Naive thymus-derived CD8-positive, alpha-beta T cell (primary cell): Measurements from ENCODE around the gene RFPL4A. TPM values are rescaled to one million over a fixed set of nuclear protein-coding genes. Genes with fewer than 3 reads are reported as not detected.
"Not testable (repeated sequence)": the region's sequence is repeated elsewhere in the genome, so short reads cannot be mapped to it uniquely, and the experiment has no call there.

Source experiments
- ATAC-seq, 2 donors: fragments of 150-1000 bp; cut with Tn5 transposase in 1 of 2; sonication (Bioruptor Pico), chemical (Tn5 transposase) in 1 of 2; 1 replicate in 1 of 2; 2 replicates in 1 of 2; pipeline ENCODE4 v1.10.0; 2021; ENCODE audit warnings: mild to moderate bottlenecking in 2 of 2, moderate library complexity in 2 of 2
- POLR2A ChIA-PET: fragments of 350-600 bp; sonication (Branson Sonifier 250); formaldehyde crosslinking; loops from one replicate; lab custom pipeline; 2021; ENCODE audit warnings: antibody characterized with exemption; lab: Charles Lee
- DNase-seq, 10 donors: peaks; one replicate each; pipeline versions ENCODE4 v3.0.0 to v3.0.0-alpha.2; 2020 to 2022
- H3K27ac Mint-ChIP-seq, 10 donors: one replicate each; pipeline ENCODE4 v1.8.0; 2020 to 2022; ENCODE audit warnings: mild to moderate bottlenecking in 10 of 10, mixed read lengths in 10 of 10, moderate library complexity in 4 of 10, inconsistent platforms in 1 of 10
- H3K27me3 Mint-ChIP-seq, 5 donors: one replicate each; pipeline ENCODE4 v1.8.0; 2021 to 2022; ENCODE audit warnings: mixed read lengths in 5 of 5
- H3K36me3 Mint-ChIP-seq, 3 donors: one replicate each; pipeline ENCODE4 v1.8.0; 2020 to 2022; ENCODE audit warnings: mixed read lengths in 3 of 3, mild to moderate bottlenecking in 2 of 3, inconsistent platforms in 1 of 3
- H3K4me1 Mint-ChIP-seq, 4 donors: one replicate each; pipeline ENCODE4 v1.8.0; 2021 to 2022; ENCODE audit warnings: mixed read lengths in 4 of 4
- H3K4me3 Mint-ChIP-seq, 10 donors: one replicate each; pipeline ENCODE4 v1.8.0; 2020 to 2022; ENCODE audit warnings: mild to moderate bottlenecking in 10 of 10, mixed read lengths in 10 of 10, moderate library complexity in 6 of 10, inconsistent platforms in 1 of 10
- H3K9me3 Mint-ChIP-seq, 9 donors: one replicate each; pipeline ENCODE4 v1.8.0; 2020 to 2022; ENCODE audit warnings: mixed read lengths in 9 of 9, mild to moderate bottlenecking in 3 of 9, inconsistent platforms in 1 of 9, moderate library complexity in 1 of 9
- polyA plus RNA-seq, 3 donors: library from polyadenylated mRNA; unstranded; fragments of 300-500 nt; fragmentation: Illumina TruSeq; gene quantifications; one replicate each; pipeline ENCODE4 v1.2.3, GENCODE V29; 2021
- total RNA-seq, 8 experiments: library from RNA in 2 of 8; stranded (reverse) in 2 of 8; gene quantifications; one replicate each; pipeline ENCODE4 v1.2.3 and lab custom pipeline; 2021 to 2026

The RFPL4A gene
- total RNA-seq, result not detected
- not detected for polyA plus RNA-seq
- 0 reads per million in 6 experiments for total RNA-seq (lab: John Stamatoyannopoulos, UW)

DNA sequence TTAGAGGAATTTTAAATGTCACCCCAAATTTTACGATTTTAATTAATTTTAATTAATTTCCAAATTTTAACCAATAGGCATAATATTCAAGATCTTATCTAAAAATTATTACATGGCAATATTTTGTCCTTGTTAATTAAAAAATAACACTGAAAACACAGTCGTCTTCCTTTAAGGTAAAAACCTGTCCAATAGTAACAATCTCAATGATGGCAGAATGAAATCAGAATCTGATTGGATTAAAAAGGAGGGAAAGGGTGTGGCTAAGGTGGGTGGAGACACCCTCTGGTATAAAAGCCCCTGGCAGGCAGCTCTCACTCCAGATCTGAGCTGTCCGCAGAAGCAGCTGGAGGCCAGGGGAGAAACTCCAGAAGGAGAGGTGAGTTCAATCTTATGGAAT lies at the start of gene RFPL4A:
RFPL4A (plus strand) TSS at position 301 of the 400 bp plus-strand sequence. CDS start 2,704 bp downstream, outside the sequence.
- H3K4me3 Mint-ChIP-seq, H3K36me3 Mint-ChIP-seq, H3K9me3 Mint-ChIP-seq, H3K27ac Mint-ChIP-seq, ATAC-seq, H3K4me1 Mint-ChIP-seq, POLR2A ChIA-PET, DNase-seq: not testable (repeated sequence)
- peaks cover 0 to 38% (median 18%) of the 10 kb centered on the region in 5 donors for H3K27me3 Mint-ChIP-seq

DNA sequence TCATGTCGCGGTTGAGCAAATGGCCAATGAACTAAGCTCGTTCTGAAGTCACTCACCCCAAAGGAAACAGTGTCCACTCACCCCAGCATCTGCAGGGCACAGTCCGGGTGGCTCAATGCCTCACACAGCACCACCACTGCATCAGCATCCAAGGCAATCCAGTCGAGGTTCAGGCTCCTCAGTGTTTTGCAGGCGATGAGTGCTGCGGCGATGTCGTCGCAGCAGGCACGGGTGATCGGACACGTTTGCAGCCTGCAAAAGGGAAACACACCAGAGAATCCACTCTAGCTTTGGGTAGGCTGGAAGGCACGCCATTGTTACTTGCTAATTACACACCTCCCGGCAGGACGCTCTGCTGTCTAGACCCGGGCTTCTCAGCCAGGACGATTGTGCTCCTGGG lies 47.2 kb upstream of the RFPL4A start:
- H3K27ac Mint-ChIP-seq, result peak overlapping the region in 5 of 10 donors; percentile 43 to 72 (median 69)

GRCh38 chr19:55712804-55713631 lies 45.9 kb upstream of the RFPL4A start:
- POLR2A ChIA-PET, result no interaction called here
- H3K4me3 Mint-ChIP-seq, result no peak overlapping the region
- H3K4me1 Mint-ChIP-seq, result peaks cover 3 to 12% (median 7%) of the 10 kb centered on the region in 4 donors
- no peak for DNase-seq
- ATAC-seq, result no peak
- H3K9me3 Mint-ChIP-seq, result peaks cover 0 to 9% (median 0%) of the 10 kb centered on the region in 9 donors
- peak overlapping the region in 4 of 10 donors; percentile 31 to 58 (median 50) for H3K27ac Mint-ChIP-seq
- no peaks in the 10 kb centered on the region for H3K36me3 Mint-ChIP-seq
- peaks cover 8 to 22% (median 17%) of the 10 kb centered on the region in 5 donors for H3K27me3 Mint-ChIP-seq

More for the DNA sequence above, 47.2 kb upstream of the RFPL4A start:
- H3K4me1 Mint-ChIP-seq, result peaks cover 3 to 12% (median 7%) of the 10 kb centered on the region in 4 donors
- no peak for ATAC-seq
- peaks cover 0 to 9% (median 4%) of the 10 kb centered on the region in 5 donors for H3K27me3 Mint-ChIP-seq
- POLR2A ChIA-PET, result interaction anchor here (0.6 kb wide), 1 partner anchor 138 kb away, joined by 3 read pairs; no protein-coding TSS in a partner anchor
- no peak overlapping the region for H3K4me3 Mint-ChIP-seq
- H3K9me3 Mint-ChIP-seq, result peaks cover 0 to 9% (median 0%) of the 10 kb centered on the region in 9 donors
- no peaks in the 10 kb centered on the region for H3K36me3 Mint-ChIP-seq
- no peak for DNase-seq

- ATAC-seq (no peak), DNase-seq (no peak)
- Mint-ChIP-seq H3K36me3 (peaks cover 0 to 20% (median 10%) of the 10 kb centered on the region in 3 donors), H3K4me1 (peaks cover 3 to 12% (median 7%) of the 10 kb centered on the region in 4 donors), H3K27ac (no peak overlapping the region), H3K27me3 (peaks cover 31 to 52% (median 38%) of the 10 kb centered on the region in 5 donors), H3K4me3 (no peak overlapping the region), H3K9me3 (peaks cover 2 to 28% (median 12%) of the 10 kb centered on the region in 9 donors)
- POLR2A ChIA-PET, result no interaction called here
Measured at GRCh38 chr19:55716531-55716930, 42.4 kb upstream of the RFPL4A start.

DNA sequence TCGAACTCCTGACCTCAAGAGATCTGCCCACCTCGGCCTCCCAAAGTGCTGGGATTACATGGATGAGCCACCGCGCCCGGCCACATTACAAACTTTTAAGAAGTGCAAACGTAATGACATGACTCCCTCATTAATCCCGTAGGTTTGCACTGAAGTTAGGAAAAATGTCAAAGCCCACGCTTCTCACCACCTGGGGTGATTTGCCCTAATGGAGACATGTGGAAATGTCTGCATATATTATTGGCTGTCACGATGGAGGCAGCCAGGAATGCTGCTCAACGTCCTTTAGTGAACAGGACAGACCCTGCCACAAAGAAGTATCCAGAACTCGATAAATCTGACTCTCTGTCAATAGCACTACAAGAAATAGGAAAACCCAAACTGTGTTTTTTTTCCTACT lies 41.6 kb upstream of the RFPL4A start:
- peaks cover 3 to 35% (median 19%) of the 10 kb centered on the region in 9 donors for H3K9me3 Mint-ChIP-seq
- peaks cover 3 to 11% (median 5%) of the 10 kb centered on the region in 4 donors for H3K4me1 Mint-ChIP-seq
- peaks cover 37 to 59% (median 43%) of the 10 kb centered on the region in 5 donors for H3K27me3 Mint-ChIP-seq
- H3K36me3 Mint-ChIP-seq, result peaks cover 0 to 27% (median 16%) of the 10 kb centered on the region in 3 donors
- POLR2A ChIA-PET, result no interaction called here
- H3K27ac Mint-ChIP-seq, result no peak overlapping the region
- DNase-seq (no peak), ATAC-seq (no peak)
- H3K4me3 Mint-ChIP-seq, result no peak overlapping the region

- H3K9me3 Mint-ChIP-seq, result peaks cover 3 to 40% (median 24%) of the 10 kb centered on the region in 9 donors
- ATAC-seq, DNase-seq, H3K4me1 Mint-ChIP-seq, POLR2A ChIA-PET, H3K4me3 Mint-ChIP-seq: not testable (repeated sequence)
- H3K36me3 Mint-ChIP-seq, result peaks cover 0 to 32% (median 20%) of the 10 kb centered on the region in 3 donors
- peaks cover 42 to 66% (median 48%) of the 10 kb centered on the region in 5 donors for H3K27me3 Mint-ChIP-seq
- peak overlapping the region in 1 of 10 donors; percentile 51 for H3K27ac Mint-ChIP-seq
Measured at GRCh38 chr19:55717879-55718711, 40.8 kb upstream of the RFPL4A start.

- Mint-ChIP-seq H3K4me1 (no peaks in the 10 kb centered on the region), H3K27ac (no peak overlapping the region), H3K4me3 (no peak overlapping the region), H3K9me3 (peaks cover 3 to 43% (median 23%) of the 10 kb centered on the region in 9 donors), H3K27me3 (peaks cover 43 to 71% (median 48%) of the 10 kb centered on the region in 5 donors), H3K36me3 (peaks cover 0 to 32% (median 20%) of the 10 kb centered on the region in 3 donors)
- POLR2A ChIA-PET, result no interaction called here
- DNase-seq (no peak), ATAC-seq (no peak)
Measured at GRCh38 chr19:55720214-55720746, 38.6 kb upstream of the RFPL4A start.

DNA sequence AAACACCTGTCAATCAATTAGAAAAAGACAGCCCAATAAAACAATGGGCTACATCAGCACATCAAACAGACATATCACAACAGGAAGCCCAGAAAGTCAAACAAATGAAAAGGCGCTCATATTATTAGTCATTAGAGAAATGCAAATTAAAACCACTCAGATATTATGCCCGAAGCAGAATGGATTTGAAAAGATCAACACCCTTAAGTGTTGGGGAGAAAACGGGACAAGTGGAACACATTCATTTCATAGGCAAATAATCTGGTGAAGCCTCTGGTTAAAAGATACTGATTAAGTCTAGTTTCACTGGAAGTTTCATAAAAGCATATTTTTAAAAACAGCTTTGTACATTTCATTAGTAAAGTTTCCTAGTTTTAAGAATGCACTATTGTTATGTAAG lies 38.1 kb upstream of the RFPL4A start:
- no peaks in the 10 kb centered on the region for H3K4me1 Mint-ChIP-seq
- ATAC-seq, result no peak
- H3K4me3 Mint-ChIP-seq, result no peak overlapping the region
- POLR2A ChIA-PET, result no interaction called here
- H3K27me3 Mint-ChIP-seq, result peaks cover 46 to 75% (median 48%) of the 10 kb centered on the region in 5 donors
- H3K9me3 Mint-ChIP-seq, result peaks cover 3 to 43% (median 23%) of the 10 kb centered on the region in 9 donors
- no peak for DNase-seq
- no peak overlapping the region for H3K27ac Mint-ChIP-seq
- H3K36me3 Mint-ChIP-seq, result peaks cover 0 to 32% (median 20%) of the 10 kb centered on the region in 3 donors

GRCh38 chr19:55723491-55723890 lies 35.4 kb upstream of the RFPL4A start:
- Mint-ChIP-seq H3K9me3 (peaks cover 3 to 41% (median 23%) of the 10 kb centered on the region in 9 donors), H3K4me1 (no peaks in the 10 kb centered on the region)

DNA sequence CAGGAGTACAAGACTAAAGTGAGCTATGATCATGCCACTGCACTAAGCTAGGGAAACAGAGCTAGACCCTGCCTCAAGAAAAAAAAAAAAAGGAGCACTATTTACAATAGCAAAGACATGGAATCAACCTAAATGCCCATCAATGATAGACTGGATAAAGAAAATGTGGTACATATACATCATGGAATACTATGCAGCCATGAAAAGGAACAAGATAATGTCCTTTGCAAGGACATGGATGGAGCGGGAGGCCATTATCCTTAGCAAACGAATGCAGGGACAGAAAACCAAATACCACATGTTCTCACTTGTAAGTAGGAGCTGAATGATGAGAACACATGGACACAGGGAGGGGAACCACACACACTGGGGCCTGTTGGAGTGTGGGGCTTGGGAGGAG lies 28.5 kb upstream of the RFPL4A start:
- ATAC-seq, H3K4me1 Mint-ChIP-seq, H3K9me3 Mint-ChIP-seq, DNase-seq, POLR2A ChIA-PET, H3K27ac Mint-ChIP-seq, H3K36me3 Mint-ChIP-seq, H3K4me3 Mint-ChIP-seq: not testable (repeated sequence)
- H3K27me3 Mint-ChIP-seq, result peaks cover 1 to 21% (median 6%) of the 10 kb centered on the region in 5 donors

More at GRCh38 chr19:55723491-55723890, 35.4 kb upstream of the RFPL4A start:
- Mint-ChIP-seq H3K36me3 (peaks cover 0 to 30% (median 20%) of the 10 kb centered on the region in 3 donors), H3K27me3 (peaks cover 36 to 72% (median 40%) of the 10 kb centered on the region in 5 donors), H3K4me3 (no peak overlapping the region), H3K27ac (peak overlapping the region in 1 of 10 donors; percentile 72)
- POLR2A ChIA-PET, result no interaction called here
- DNase-seq (no peak), ATAC-seq (no peak)

- no peaks in the 10 kb centered on the region for H3K9me3 Mint-ChIP-seq
Measured at GRCh38 chr19:55738302-55738701, 20.6 kb upstream of the RFPL4A start, which contains the start of gene NLRP9. TSS of gene NLRP9 (minus strand) at chr19:55738402. CDS start at chr19:55738374, 28 bp downstream.

GRCh38 chr19:55750715-55751114 lies 8.2 kb upstream of the RFPL4A start:
- H3K4me1 Mint-ChIP-seq, result no peaks in the 10 kb centered on the region

More at GRCh38 chr19:55738302-55738701, 20.6 kb upstream of the RFPL4A start, which contains the start of gene NLRP9:
- no peak within 1 kb of the TSS for H3K27ac Mint-ChIP-seq
- ATAC-seq, result no peak
- peaks cover 7 to 19% (median 10%) of the 10 kb centered on the region in 5 donors for H3K27me3 Mint-ChIP-seq
- H3K36me3 Mint-ChIP-seq, result no peaks in the 10 kb centered on the region
- no peak for DNase-seq
- no peak within 1 kb of the TSS for H3K4me3 Mint-ChIP-seq
- H3K4me1 Mint-ChIP-seq, result peaks cover 0 to 2% (median 0%) of the 10 kb centered on the region in 4 donors
- POLR2A ChIA-PET, result no interaction called here

More at GRCh38 chr19:55750715-55751114, 8.2 kb upstream of the RFPL4A start:
- H3K4me3 Mint-ChIP-seq, result no peak overlapping the region
- H3K27ac Mint-ChIP-seq, result no peak overlapping the region
- no peak for ATAC-seq
- no peak for DNase-seq
- POLR2A ChIA-PET, result no interaction called here
- no peaks in the 10 kb centered on the region for H3K36me3 Mint-ChIP-seq
- peaks cover 0 to 4% (median 0%) of the 10 kb centered on the region in 9 donors for H3K9me3 Mint-ChIP-seq
- peaks cover 6 to 20% (median 9%) of the 10 kb centered on the region in 5 donors for H3K27me3 Mint-ChIP-seq
